ENCODE results near the gene DAPK2.

Gene DAPK2

GRCh38 chr15:63860155-63860554 is 186.1 kb downstream of the DAPK2 start:
- Histone ChIP-seq H3K9me3 (no peaks in the 10 kb centered on the region), H3K4me1 (ENCODE audit: control insufficient read depth in 1 of 2, insufficient read depth in 1 of 2, low read depth in 1 of 2, low read length in 1 of 2) (no peaks in the 10 kb centered on the region), H3K36me3 (no peaks in the 10 kb centered on the region), H3K4me3 (ENCODE audit: low read depth in 1 of 2, low read length in 1 of 2) (no peak overlapping the region), H3K27ac (no peak overlapping the region), H3K27me3 (no peaks in the 10 kb centered on the region)
- TF ChIP-seq CTCF (IDR thresholded peaks at IDR 0.05) = no peak

DNA sequence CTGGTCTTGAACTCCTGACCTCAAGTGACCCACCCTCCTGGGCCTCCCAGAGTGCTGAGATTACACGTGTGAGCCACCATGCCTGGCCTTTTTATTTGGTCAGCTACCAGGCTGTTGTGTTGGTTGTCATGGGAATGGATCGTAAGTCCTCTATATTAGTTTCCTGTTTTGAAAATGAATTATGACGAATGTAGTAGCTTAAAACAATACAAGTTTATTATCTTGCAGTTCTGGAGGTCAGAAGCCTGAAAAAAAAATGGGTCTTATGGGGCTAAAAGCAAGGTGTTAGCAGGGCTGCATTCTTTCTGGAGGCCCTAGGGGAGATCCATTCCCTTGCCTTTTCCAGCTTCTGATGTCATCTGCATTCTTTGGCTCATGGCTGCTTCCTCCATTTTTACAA is 187.4 kb downstream of the DAPK2 start:
- TF ChIP-seq CTCF (IDR thresholded peaks at IDR 0.05) = no peak
- Histone ChIP-seq H3K4me3 (ENCODE audit: low read depth in 1 of 2, low read length in 1 of 2) (no peak overlapping the region), H3K36me3 (no peaks in the 10 kb centered on the region), H3K9me3 (no peaks in the 10 kb centered on the region), H3K27ac (no peak overlapping the region), H3K27me3 (no peaks in the 10 kb centered on the region), H3K4me1 (ENCODE audit: control insufficient read depth in 1 of 2, insufficient read depth in 1 of 2, low read depth in 1 of 2, low read length in 1 of 2) (no peaks in the 10 kb centered on the region)

DNA sequence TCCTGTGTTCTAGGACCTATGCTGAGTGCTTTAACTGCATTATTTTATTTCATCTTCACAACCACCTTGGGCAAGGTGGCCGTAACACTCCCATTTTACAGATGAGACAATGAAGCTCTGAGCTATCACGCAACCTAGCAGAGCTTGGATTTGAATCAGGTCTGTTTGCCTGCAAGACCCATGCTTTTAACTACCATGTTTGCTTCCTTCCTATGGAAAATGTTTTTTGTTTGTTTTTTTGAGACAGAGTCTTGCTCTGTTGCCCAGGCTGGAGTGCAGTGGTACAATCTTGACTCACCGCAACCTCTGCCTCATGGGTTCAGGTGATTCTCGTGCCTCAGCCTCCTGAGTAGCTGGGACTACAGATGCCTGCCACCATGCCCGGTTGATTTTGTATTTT is 187.8 kb downstream of the DAPK2 start:
- no peak overlapping the region for H3K27ac ChIP-seq

DNA sequence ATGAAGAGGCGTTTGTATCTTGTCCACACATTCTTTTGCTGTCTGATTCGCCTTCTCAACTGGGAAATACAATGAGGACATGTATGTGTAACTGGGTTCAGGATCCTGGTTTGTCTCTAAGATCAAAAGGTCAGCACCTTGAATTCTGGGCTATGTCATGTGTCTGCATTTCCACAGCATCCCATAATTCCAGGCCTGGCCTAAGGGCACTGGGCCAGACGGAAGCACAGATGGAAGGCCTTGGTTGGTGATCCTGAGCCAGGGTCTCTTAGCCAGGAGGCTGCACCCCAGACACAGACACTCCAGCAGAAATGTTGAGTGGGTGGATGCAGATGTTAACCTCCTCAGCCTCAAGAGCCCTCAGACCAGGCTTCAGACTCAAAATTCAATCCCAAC is 188.8 kb downstream of the DAPK2 start:
- no peak overlapping the region for H3K27ac ChIP-seq
- no peak overlapping the region for H3K4me3 ChIP-seq (ENCODE audit: low read depth in 1 of 2, low read length in 1 of 2)
- no peaks in the 10 kb centered on the region for H3K36me3 ChIP-seq
- H3K9me3 ChIP-seq = no peaks in the 10 kb centered on the region
- H3K27me3 ChIP-seq = no peaks in the 10 kb centered on the region
- TF ChIP-seq CTCF (IDR thresholded peaks at IDR 0.05) = no peak
- no peaks in the 10 kb centered on the region for H3K4me1 ChIP-seq (ENCODE audit: control insufficient read depth in 1 of 2, insufficient read depth in 1 of 2, low read depth in 1 of 2, low read length in 1 of 2)

More for the DNA sequence above, 187.8 kb downstream of the DAPK2 start:
- H3K9me3 ChIP-seq = no peaks in the 10 kb centered on the region
- no peak for TF ChIP-seq CTCF (IDR thresholded peaks at IDR 0.05)
- H3K27me3 ChIP-seq = no peaks in the 10 kb centered on the region
- H3K4me1 ChIP-seq (ENCODE audit: control insufficient read depth in 1 of 2, insufficient read depth in 1 of 2, low read depth in 1 of 2, low read length in 1 of 2) = no peaks in the 10 kb centered on the region
- no peak overlapping the region for H3K4me3 ChIP-seq (ENCODE audit: low read depth in 1 of 2, low read length in 1 of 2)
- H3K36me3 ChIP-seq = no peaks in the 10 kb centered on the region
